SU-DHL-6 (cell line): Measurements from ENCODE around the gene CLTB.

Experiments used
- H2AFZ ChIP-seq: fragments of 200-600 bp; sonication (generic); 2 replicates; pipeline ENCODE4 v1.6.1; 2014; ENCODE audit warnings: low read depth, mild to moderate bottlenecking, moderate library complexity, mixed read lengths, antibody characterized with exemption, low read length; ENCODE audit not compliant: severe bottlenecking
- H3F3A ChIP-seq: fragments of 200-600 bp; shearing (Covaris generic); 2 replicates; pipeline ENCODE4 v1.6.0; 2016; ENCODE audit warnings: antibody characterized with exemption, mild to moderate bottlenecking; ENCODE audit not compliant: insufficient read depth
- H3K27ac ChIP-seq: fragments of 200-600 bp; sonication (generic); 2 replicates; pipeline ENCODE4 v1.5.1; 2016; ENCODE audit warnings: low read depth, mild to moderate bottlenecking, low read length, moderate library complexity, mixed read lengths
- H3K27me3 ChIP-seq: fragments of 200-600 bp; sonication (generic), shearing (Covaris generic); 2 replicates; pipeline ENCODE4 v1.6.0; 2014; ENCODE audit warnings: mild to moderate bottlenecking, low read length
- H3K36me3 ChIP-seq: fragments of 200-600 bp; sonication (generic); 2 replicates; pipeline ENCODE4 v1.6.1; 2014; ENCODE audit warnings: mild to moderate bottlenecking, low read length, mixed read lengths
- H3K4me2 ChIP-seq: fragments of 300-600, 200-600 bp; shearing (Covaris generic), sonication (generic); 2 replicates; pipeline ENCODE4 v1.6.0; 2014; ENCODE audit warnings: low read length, low read depth, mild to moderate bottlenecking; ENCODE audit not compliant: poor library complexity, severe bottlenecking
- H3K4me3 ChIP-seq: fragments of 200-600 bp; sonication (generic); 2 replicates; pipeline ENCODE4 v1.5.1; 2014; ENCODE audit warnings: antibody characterized with exemption, low read length, mild to moderate bottlenecking, mixed read lengths; ENCODE audit not compliant: insufficient read depth, poor library complexity, severe bottlenecking
- H3K79me2 ChIP-seq: fragments of 200-600 bp; sonication (generic); 2 replicates; pipeline ENCODE4 v1.6.1; 2014; ENCODE audit warnings: mild to moderate bottlenecking, low read length, moderate library complexity; ENCODE audit not compliant: insufficient read depth
- H3K9ac ChIP-seq: fragments of 200-600 bp; sonication (generic); 2 replicates; pipeline ENCODE4 v1.7.0; 2014; ENCODE audit warnings: mild to moderate bottlenecking, low read length
- H3K9me2 ChIP-seq: fragments of 200-600 bp; sonication (generic); replicated peaks from 2 replicates; pipeline ENCODE4 v1.6.1; 2014; ENCODE audit warnings: low read length; ENCODE audit not compliant: insufficient read depth
- H3K9me3 ChIP-seq: fragments of 200-600 bp; sonication (generic); 2 replicates; pipeline ENCODE4 v1.6.1; 2014; ENCODE audit warnings: low read length, mixed read lengths; ENCODE audit not compliant: insufficient read depth
- H4K20me1 ChIP-seq: fragments of 200-600 bp; sonication (generic); 2 replicates; pipeline ENCODE4 v1.6.1; 2014; ENCODE audit warnings: low read depth, mild to moderate bottlenecking, antibody characterized with exemption, low read length, moderate library complexity, mixed read lengths
- CTCF ChIP-seq: fragments of 200-600 bp; sonication (generic); IDR thresholded peaks from one replicate; pipeline ENCODE4 v1.5.1; 2017; ENCODE audit warnings: antibody characterized with exemption, mild to moderate bottlenecking, low read length, moderate library complexity; ENCODE audit not compliant: insufficient read depth, poor library complexity, severe bottlenecking
- EZH2phosphoT487 ChIP-seq: fragments of 200-600 bp; sonication (generic), shearing (Covaris generic); conservative IDR thresholded peaks from 2 replicates; pipeline ENCODE4 v1.6.1; 2018; ENCODE audit warnings: mild to moderate bottlenecking, antibody characterized with exemption, low read length, moderate library complexity, mixed read lengths

CLTB gene

GRCh38 chr5:176458904-176459561, 42.7 kb upstream of the CLTB start:
- H3F3A ChIP-seq, result no peaks in the 10 kb centered on the region
- no peaks in the 10 kb centered on the region for H3K9me2 ChIP-seq
- H2AFZ ChIP-seq, result no peak overlapping the region
- H3K36me3 ChIP-seq, result 0 out of 2 replicates have a peak, but pooled peaks cover 3% of the 10 kb centered on the region
- no peak overlapping the region for H3K27ac ChIP-seq
- H3K27me3 ChIP-seq, result no peaks in the 10 kb centered on the region
- peaks cover 3% of the 10 kb centered on the region; the same call in 1 of the 2 replicates for H4K20me1 ChIP-seq
- H3K9me3 ChIP-seq, result no peaks in the 10 kb centered on the region
- H3K79me2 ChIP-seq, result peaks cover 81% of the 10 kb centered on the region
- H3K4me2 ChIP-seq, result no peak overlapping the region
- TF ChIP-seq CTCF (no peak), EZH2phosphoT487 (no peak)
- no peak overlapping the region for H3K9ac ChIP-seq
- no peak overlapping the region for H3K4me3 ChIP-seq

GRCh38 chr5:176454724-176455394, 38.5 kb upstream of the CLTB start:
- no peaks in the 10 kb centered on the region for H3K9me3 ChIP-seq
- no peak overlapping the region for H3K9ac ChIP-seq
- no peak overlapping the region for H2AFZ ChIP-seq
- peaks cover 3% of the 10 kb centered on the region; the same call in 1 of the 2 replicates for H4K20me1 ChIP-seq
- H3K4me2 ChIP-seq, result no peak overlapping the region
- no peak overlapping the region for H3K4me3 ChIP-seq
- peaks cover 7% of the 10 kb centered on the region; the same call in 1 of the 2 replicates for H3K36me3 ChIP-seq
- H3K27ac ChIP-seq, result no peak overlapping the region
- H3K79me2 ChIP-seq, result peaks cover 75% of the 10 kb centered on the region
- H3F3A ChIP-seq, result no peaks in the 10 kb centered on the region
- TF ChIP-seq CTCF (no peak), EZH2phosphoT487 (no peak)
- no peaks in the 10 kb centered on the region for H3K27me3 ChIP-seq
- no peaks in the 10 kb centered on the region for H3K9me2 ChIP-seq

GRCh38 chr5:176450077-176450476, 33.7 kb upstream of the CLTB start:
- no peak overlapping the region for H3K4me3 ChIP-seq
- no peak overlapping the region for H2AFZ ChIP-seq
- peaks cover 7% of the 10 kb centered on the region; the same call in 1 of the 2 replicates for H3K36me3 ChIP-seq
- H3K27ac ChIP-seq, result no peak overlapping the region
- no peaks in the 10 kb centered on the region for H3K27me3 ChIP-seq
- H3K9me2 ChIP-seq, result no peaks in the 10 kb centered on the region
- H4K20me1 ChIP-seq, result peaks cover 3% of the 10 kb centered on the region; the same call in 1 of the 2 replicates
- TF ChIP-seq CTCF (no peak), EZH2phosphoT487 (no peak)
- H3K4me2 ChIP-seq, result peak overlapping the region; percentile 79
- no peaks in the 10 kb centered on the region for H3K9me3 ChIP-seq
- 0 out of 2 replicates have a peak overlapping the region, but pooled peaks have one; percentile 89 for H3K9ac ChIP-seq
- no peaks in the 10 kb centered on the region for H3F3A ChIP-seq
- H3K79me2 ChIP-seq, result peaks cover 57% of the 10 kb centered on the region
